ENCODE results near the gene TBL1X.

DNA sequence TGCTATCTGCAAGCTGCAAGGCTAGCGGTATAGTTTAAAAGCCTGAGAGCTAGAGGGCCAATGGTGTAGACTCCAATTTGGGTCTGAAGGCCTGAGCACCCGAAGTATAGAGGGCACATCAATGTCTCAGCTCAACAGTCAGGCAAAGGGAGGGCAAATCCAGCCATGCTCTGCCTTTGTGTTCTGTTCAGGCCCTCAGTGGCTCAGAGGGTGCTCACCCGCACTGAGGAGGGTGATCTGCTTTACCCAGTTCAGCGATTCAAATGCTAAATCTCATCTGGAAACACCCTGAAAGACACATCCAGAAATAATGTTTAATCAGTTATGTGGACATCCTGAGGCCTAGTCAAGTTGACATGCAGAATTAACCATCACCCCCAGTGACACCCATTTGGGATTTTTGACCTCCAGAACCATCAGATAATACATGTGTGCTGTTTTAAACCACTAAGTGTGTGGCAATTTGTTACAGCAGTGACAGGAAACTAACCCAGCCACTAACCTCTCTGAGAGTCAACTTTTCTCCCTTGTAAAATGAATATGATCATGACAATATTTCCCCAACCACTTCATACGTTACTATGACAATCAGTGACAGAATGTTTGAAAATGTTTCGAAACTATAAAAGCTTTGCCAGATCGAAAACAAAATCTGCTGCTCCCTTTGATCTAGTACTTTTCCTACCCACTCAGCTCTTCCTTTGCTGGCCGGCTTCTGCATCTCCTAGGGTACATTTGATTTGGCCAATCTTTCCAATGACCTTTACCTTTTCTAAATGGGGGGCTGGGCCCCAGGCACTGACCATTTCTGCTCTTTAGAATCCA is 8.4 kb upstream of the TBL1X start:
- TF ChIP-seq POLR2AphosphoS5 (IDR thresholded peaks at IDR 0.05) (no peak), CTCF (IDR thresholded peaks at IDR 0.05) (no peak)
